ENCODE data around the gene NPY4R2.
"Not testable (repeated sequence)": the region's sequence is repeated elsewhere in the genome, so short reads cannot be mapped to it uniquely, and the experiment has no call there.

- not testable (repeated sequence) for TF ChIP-seq POLR2A, POLR2AphosphoS5, EP300 (IDR thresholded peaks at IDR 0.05)
- TF ChIP-seq, protein P1, sequence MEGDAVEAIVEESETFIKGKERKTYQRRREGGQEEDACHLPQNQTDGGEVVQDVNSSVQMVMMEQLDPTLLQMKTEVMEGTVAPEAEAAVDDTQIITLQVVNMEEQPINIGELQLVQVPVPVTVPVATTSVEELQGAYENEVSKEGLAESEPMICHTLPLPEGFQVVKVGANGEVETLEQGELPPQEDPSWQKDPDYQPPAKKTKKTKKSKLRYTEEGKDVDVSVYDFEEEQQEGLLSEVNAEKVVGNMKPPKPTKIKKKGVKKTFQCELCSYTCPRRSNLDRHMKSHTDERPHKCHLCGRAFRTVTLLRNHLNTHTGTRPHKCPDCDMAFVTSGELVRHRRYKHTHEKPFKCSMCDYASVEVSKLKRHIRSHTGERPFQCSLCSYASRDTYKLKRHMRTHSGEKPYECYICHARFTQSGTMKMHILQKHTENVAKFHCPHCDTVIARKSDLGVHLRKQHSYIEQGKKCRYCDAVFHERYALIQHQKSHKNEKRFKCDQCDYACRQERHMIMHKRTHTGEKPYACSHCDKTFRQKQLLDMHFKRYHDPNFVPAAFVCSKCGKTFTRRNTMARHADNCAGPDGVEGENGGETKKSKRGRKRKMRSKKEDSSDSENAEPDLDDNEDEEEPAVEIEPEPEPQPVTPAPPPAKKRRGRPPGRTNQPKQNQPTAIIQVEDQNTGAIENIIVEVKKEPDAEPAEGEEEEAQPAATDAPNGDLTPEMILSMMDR (IDR thresholded peaks at IDR 0.05), result not testable (repeated sequence)
Observed at GRCh38 chr10:47957158-47957557, 38.7 kb downstream of the NPY4R2 start.

Data from sigmoid colon (tissue), 4 donors.